ENCODE measurements around the gene ENDOG. TPM values are rescaled to one million over a fixed set of nuclear protein-coding genes. Genes with fewer than 3 reads are reported as not detected.

The ENDOG gene
- total RNA-seq, 1 donor from 2014 or later, result 17.8 TPM

DNA sequence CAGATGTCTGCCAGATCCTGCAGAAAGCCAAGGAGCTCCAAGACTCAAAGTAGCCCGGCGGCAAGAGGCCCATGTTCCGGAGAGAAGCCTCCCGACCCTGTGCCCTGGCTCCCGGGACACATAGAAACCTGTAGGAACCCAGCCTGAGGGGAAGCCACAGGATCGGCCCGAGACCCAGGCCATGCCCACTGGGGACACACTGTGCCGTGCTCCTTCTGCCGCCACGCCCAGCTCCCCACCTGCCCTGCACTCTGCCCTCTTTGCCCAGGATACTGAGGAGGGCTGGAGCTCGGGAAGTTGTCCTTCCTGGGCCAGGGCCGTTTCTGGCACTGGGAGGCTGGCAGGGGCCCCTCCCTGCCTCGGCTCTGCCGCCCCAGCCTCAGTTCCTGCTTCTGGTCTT is 10.5 kb upstream of the ENDOG start:
- TF ChIP-seq EZH2 (IDR thresholded peaks at IDR 0.05; ENCODE audit: insufficient read depth, low read length) (no peak), CTCF (IDR thresholded peaks at IDR 0.05; ENCODE audit: insufficient read depth, low read depth, low read length) (no peak)
- H3K9me3 Mint-ChIP-seq (ENCODE audit: unreplicated experiment), result no peaks in the 10 kb centered on the region

DNA sequence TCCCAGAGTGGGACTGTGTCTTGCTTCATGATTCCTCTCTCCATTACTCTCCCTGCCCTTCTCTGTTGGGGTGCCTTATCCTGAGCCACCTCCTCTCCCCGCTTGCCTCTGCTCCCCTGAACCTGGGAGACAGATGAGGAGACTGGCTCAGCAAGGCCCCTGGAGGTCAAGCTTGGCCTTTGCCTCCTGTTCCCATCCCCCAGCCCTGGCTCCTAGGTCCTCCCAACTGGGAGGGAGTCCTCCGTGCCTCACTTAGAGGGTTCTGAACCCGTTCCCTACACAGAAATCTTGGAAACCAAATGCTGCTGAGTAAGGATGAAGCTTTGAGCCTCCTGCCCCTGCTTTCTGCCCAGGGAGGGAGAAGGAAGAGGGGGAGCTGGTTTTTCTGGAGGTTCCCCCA is 9.8 kb upstream of the ENDOG start:
- Mint-ChIP-seq H3K4me3 (ENCODE audit: unreplicated experiment) (no peak overlapping the region), H3K27ac (ENCODE audit: unreplicated experiment) (no peak overlapping the region)

More for the DNA sequence above, 10.5 kb upstream of the ENDOG start:
- no peaks in the 10 kb centered on the region for H4K20me1 ChIP-seq (ENCODE audit: insufficient read depth, low read length)
- FAIRE-seq, result no peak
- peaks cover 12% of the 10 kb centered on the region for H3K36me3 ChIP-seq (ENCODE audit: insufficient read depth, low read length)
- H3K27me3 Mint-ChIP-seq (ENCODE audit: low read depth, unreplicated experiment), result no peaks in the 10 kb centered on the region
- no peaks in the 10 kb centered on the region for H3K9me3 ChIP-seq (ENCODE audit: insufficient read depth, low read depth, low read length)
- H3K4me1 Mint-ChIP-seq (ENCODE audit: low read depth, unreplicated experiment), result no peaks in the 10 kb centered on the region
- H3K36me3 Mint-ChIP-seq (ENCODE audit: low read depth, unreplicated experiment), result peaks cover 7% of the 10 kb centered on the region
- H3K4me2 ChIP-seq (ENCODE audit: low read length), result no peak overlapping the region
- H3K4me3 ChIP-seq (ENCODE audit: insufficient read depth, low read depth, low read length), result no peak overlapping the region
- H3K4me1 ChIP-seq (ENCODE audit: insufficient read depth, low read length), result no peaks in the 10 kb centered on the region
- no peaks in the 10 kb centered on the region for H3K27me3 ChIP-seq (ENCODE audit: insufficient read depth, low read length)
- DNase-seq (ENCODE audit: low read depth), result no peak
- no peak overlapping the region for H3K27ac ChIP-seq (ENCODE audit: low read depth, low read length)
- H3K27ac Mint-ChIP-seq (ENCODE audit: unreplicated experiment), result no peak overlapping the region
- H3K9ac ChIP-seq (ENCODE audit: low read length), result no peak overlapping the region
- no peak overlapping the region for H2AFZ ChIP-seq (ENCODE audit: low read depth, low read length)
- H3K79me2 ChIP-seq (ENCODE audit: insufficient read depth, low read length), result no peaks in the 10 kb centered on the region
- no peak overlapping the region for H3K4me3 Mint-ChIP-seq (ENCODE audit: unreplicated experiment)

More for the DNA sequence above, 9.8 kb upstream of the ENDOG start:
- no peak overlapping the region for H3K9ac ChIP-seq (ENCODE audit: low read length)
- Mint-ChIP-seq H3K27me3 (ENCODE audit: low read depth, unreplicated experiment) (no peaks in the 10 kb centered on the region), H3K9me3 (ENCODE audit: unreplicated experiment) (no peaks in the 10 kb centered on the region), H3K4me1 (ENCODE audit: low read depth, unreplicated experiment) (no peaks in the 10 kb centered on the region), H3K36me3 (ENCODE audit: low read depth, unreplicated experiment) (peaks cover 5% of the 10 kb centered on the region)
- FAIRE-seq, result no peak
- H3K27ac ChIP-seq (ENCODE audit: low read depth, low read length), result no peak overlapping the region
- H3K4me3 ChIP-seq (ENCODE audit: insufficient read depth, low read depth, low read length), result no peak overlapping the region
- no peaks in the 10 kb centered on the region for H3K27me3 ChIP-seq (ENCODE audit: insufficient read depth, low read length)
- H2AFZ ChIP-seq (ENCODE audit: low read depth, low read length), result no peak overlapping the region
- H3K36me3 ChIP-seq (ENCODE audit: insufficient read depth, low read length), result peaks cover 6% of the 10 kb centered on the region
- TF ChIP-seq CTCF (IDR thresholded peaks at IDR 0.05; ENCODE audit: insufficient read depth, low read depth, low read length) (no peak), EZH2 (IDR thresholded peaks at IDR 0.05; ENCODE audit: insufficient read depth, low read length) (no peak)
- H4K20me1 ChIP-seq (ENCODE audit: insufficient read depth, low read length), result no peaks in the 10 kb centered on the region
- no peaks in the 10 kb centered on the region for H3K4me1 ChIP-seq (ENCODE audit: insufficient read depth, low read length)
- H3K79me2 ChIP-seq (ENCODE audit: insufficient read depth, low read length), result no peaks in the 10 kb centered on the region
- H3K4me2 ChIP-seq (ENCODE audit: low read length), result no peak overlapping the region
- DNase-seq (ENCODE audit: low read depth), result no peak
- no peaks in the 10 kb centered on the region for H3K9me3 ChIP-seq (ENCODE audit: insufficient read depth, low read depth, low read length)

All from astrocyte (in vitro differentiated cells and primary cell).